CD4-positive, alpha-beta memory T cell (primary cell): Measurements from ENCODE around the gene TAGLN. TPM values are rescaled to one million over a fixed set of nuclear protein-coding genes. Genes with fewer than 3 reads are reported as not detected.
A peak's percentile ranks its signal among the peaks of the same experiment; 100 is the strongest.

Source experiments
- CTCF ChIA-PET: fragments of 350-600 bp; sonication (Branson Sonifier 250); formaldehyde crosslinking; loops from one replicate; lab custom pipeline; 2021; ENCODE audit warnings: inconsistent platforms; ENCODE audit not compliant: partially characterized antibody; lab: Charles Lee
- POLR2A ChIA-PET: fragments of 350-600 bp; sonication (Branson Sonifier 250); formaldehyde crosslinking; loops from one replicate; lab custom pipeline; 2021; ENCODE audit not compliant: partially characterized antibody; lab: Charles Lee
- DNase-seq, 5 donors: peaks; one replicate each; pipeline versions ENCODE4 v3.0.0 to v3.0.0-alpha.2; 2020 to 2022; ENCODE audit warnings: mixed read lengths in 1 of 5
- H3K27ac ChIP-seq: one replicate; pipeline ENCODE4 v1.7.0; 2013; ENCODE audit warnings: low read depth, low read length
- H3K27me3 ChIP-seq: 2 replicates; pipeline ENCODE4 v1.7.0; 2013; ENCODE audit warnings: mild to moderate bottlenecking, low read length, moderate library complexity; ENCODE audit not compliant: insufficient read depth
- H3K36me3 ChIP-seq: 2 replicates; pipeline ENCODE4 v1.7.0; 2013; ENCODE audit warnings: mild to moderate bottlenecking, low read length, moderate library complexity; ENCODE audit not compliant: insufficient read depth
- H3K4me1 ChIP-seq: 2 replicates; pipeline ENCODE4 v1.7.0; 2013; ENCODE audit warnings: mild to moderate bottlenecking, low read length, moderate library complexity; ENCODE audit not compliant: insufficient read depth
- H3K4me3 ChIP-seq, 2 donors: one replicate each; pipeline ENCODE4 v1.7.0; 2013; ENCODE audit warnings: low read length in 2 of 2, mild to moderate bottlenecking in 1 of 2
- H3K9me3 ChIP-seq, 2 donors: one replicate each; pipeline ENCODE4 v1.7.0; 2013; ENCODE audit warnings: low read length in 2 of 2, control low read depth in 1 of 2; ENCODE audit not compliant: control insufficient read depth in 1 of 2
- H3K27ac Mint-ChIP-seq, 7 donors: one replicate each; pipeline ENCODE4 v1.8.0; 2020 to 2021; ENCODE audit warnings: mixed read lengths in 7 of 7, mild to moderate bottlenecking in 6 of 7, inconsistent platforms in 3 of 7, moderate library complexity in 3 of 7
- H3K27me3 Mint-ChIP-seq, 2 donors: one replicate each; pipeline ENCODE4 v1.8.0; 2020 to 2021; ENCODE audit warnings: mixed read lengths in 2 of 2
- H3K36me3 Mint-ChIP-seq, 2 donors: one replicate each; pipeline ENCODE4 v1.8.0; 2020 to 2021; ENCODE audit warnings: mixed read lengths in 2 of 2, inconsistent platforms in 1 of 2, mild to moderate bottlenecking in 1 of 2
- H3K4me1 Mint-ChIP-seq, 4 donors: one replicate each; pipeline ENCODE4 v1.8.0; 2020 to 2021; ENCODE audit warnings: mixed read lengths in 4 of 4, mild to moderate bottlenecking in 1 of 4
- H3K4me3 Mint-ChIP-seq, 8 donors: one replicate each; pipeline ENCODE4 v1.8.0; 2020 to 2021; ENCODE audit warnings: mixed read lengths in 8 of 8, mild to moderate bottlenecking in 7 of 8, moderate library complexity in 6 of 8, inconsistent platforms in 3 of 8
- H3K9me3 Mint-ChIP-seq, 8 donors: one replicate each; pipeline ENCODE4 v1.8.0; 2020 to 2021; ENCODE audit warnings: mixed read lengths in 8 of 8, mild to moderate bottlenecking in 5 of 8, inconsistent platforms in 3 of 8, moderate library complexity in 1 of 8
- intact Hi-C: fragments of 100-400 bp; cut with micrococcal nuclease; formaldehyde crosslinking; loops from one replicate; pipeline ENCODE4 v1.15.1; 2023
- polyA plus RNA-seq, 2 donors: library from polyadenylated mRNA; unstranded; fragments of 300-500 nt; fragmentation: Illumina TruSeq; gene quantifications; one replicate each; pipeline ENCODE4 v1.2.3, GENCODE V29; 2021
- total RNA-seq, 2 experiments: library from RNA; stranded (reverse); gene quantifications; one replicate each; pipeline ENCODE4 v1.2.3, GENCODE V29; 2021

Gene TAGLN
- total and polyA plus RNA-seq, 4 experiments from 2014 or later: 0.15 to 19.7 (median 9.0) TPM

GRCh38 chr11:117185736-117186430 is 13.3 kb upstream of the TAGLN start:
- ChIA-PET POLR2A (interaction anchor here (1.2 kb wide), 1 partner anchor 41 kb away, joined by 3 read pairs; no protein-coding TSS in a partner anchor), CTCF (interaction anchor here (0.6 kb wide), 1 partner anchor 297 kb away, joined by 3 read pairs; no protein-coding TSS in a partner anchor)
- H3K9me3 ChIP-seq: no peaks in the 10 kb centered on the region
- Mint-ChIP-seq H3K9me3 (no peaks in the 10 kb centered on the region), H3K27ac (peak overlapping the region in 6 of 7 donors; percentile 11 to 74 (median 58)), H3K4me3 (no peak overlapping the region), H3K27me3 (no peaks in the 10 kb centered on the region), H3K36me3 (peaks cover 15 to 18% of the 10 kb centered on the region in 2 donors), H3K4me1 (peaks cover 5 to 12% (median 9%) of the 10 kb centered on the region in 4 donors)
- intact Hi-C loops: no loop called here
- DNase-seq: no peak
- H3K4me3 ChIP-seq: no peak overlapping the region
- no peak overlapping the region for H3K27ac ChIP-seq
- H3K4me1 ChIP-seq: peaks cover 4% of the 10 kb centered on the region
- H3K36me3 ChIP-seq: peaks cover 14% of the 10 kb centered on the region
- H3K27me3 ChIP-seq: no peaks in the 10 kb centered on the region

- ChIA-PET POLR2A (no interaction called here), CTCF (no interaction called here)
- Mint-ChIP-seq H3K27me3 (no peaks in the 10 kb centered on the region), H3K9me3 (no peaks in the 10 kb centered on the region), H3K4me1 (peaks cover 0 to 6% (median 4%) of the 10 kb centered on the region in 4 donors), H3K4me3 (no peak overlapping the region), H3K36me3 (peaks cover 15 to 17% of the 10 kb centered on the region in 2 donors), H3K27ac (peak overlapping the region in 4 of 7 donors; percentile 11 to 63 (median 18))
- Histone ChIP-seq H3K27ac (no peak overlapping the region), H3K4me1 (no peaks in the 10 kb centered on the region), H3K36me3 (peaks cover 14% of the 10 kb centered on the region), H3K27me3 (no peaks in the 10 kb centered on the region), H3K4me3 (no peak overlapping the region), H3K9me3 (no peaks in the 10 kb centered on the region)
- intact Hi-C loops: no loop called here
- DNase-seq: no peak
Observed at GRCh38 chr11:117186431-117186761, 12.8 kb upstream of the TAGLN start.

- Histone ChIP-seq H3K4me3 (no peak overlapping the region), H3K4me1 (no peaks in the 10 kb centered on the region), H3K27ac (no peak overlapping the region), H3K9me3 (no peaks in the 10 kb centered on the region), H3K27me3 (no peaks in the 10 kb centered on the region), H3K36me3 (peaks cover 14% of the 10 kb centered on the region)
- Mint-ChIP-seq H3K4me1 (peaks cover 2 to 6% (median 5%) of the 10 kb centered on the region in 4 donors), H3K27me3 (no peaks in the 10 kb centered on the region), H3K36me3 (peaks cover 15 to 20% of the 10 kb centered on the region in 2 donors), H3K27ac (peak overlapping the region in 4 of 7 donors; percentile 27 to 64 (median 52)), H3K4me3 (no peak overlapping the region), H3K9me3 (no peaks in the 10 kb centered on the region)
- ChIA-PET POLR2A (no interaction called here), CTCF (no interaction called here)
- DNase-seq: no peak
- intact Hi-C loops: no loop called here
Observed at GRCh38 chr11:117187007-117187406, 12.2 kb upstream of the TAGLN start.

- no peaks in the 10 kb centered on the region for H3K9me3 Mint-ChIP-seq
- Histone ChIP-seq H3K27ac (no peak overlapping the region), H3K4me3 (no peak overlapping the region), H3K27me3 (no peaks in the 10 kb centered on the region), H3K36me3 (peaks cover 12% of the 10 kb centered on the region), H3K4me1 (no peaks in the 10 kb centered on the region), H3K9me3 (no peaks in the 10 kb centered on the region)
- no peak for DNase-seq
- H3K27ac Mint-ChIP-seq: peak overlapping the region in 4 of 7 donors; percentile 27 to 64 (median 52)
- no peaks in the 10 kb centered on the region for H3K27me3 Mint-ChIP-seq
- H3K4me3 Mint-ChIP-seq: no peak overlapping the region
- H3K4me1 Mint-ChIP-seq: peaks cover 2 to 6% (median 5%) of the 10 kb centered on the region in 4 donors
- CTCF ChIA-PET: no interaction called here
- POLR2A ChIA-PET: no interaction called here
- intact Hi-C loops: no loop called here
- peaks cover 15 to 21% of the 10 kb centered on the region in 2 donors for H3K36me3 Mint-ChIP-seq
Observed at GRCh38 chr11:117187428-117187798, 11.8 kb upstream of the TAGLN start.

- no peaks in the 10 kb centered on the region for H3K9me3 ChIP-seq
- ChIA-PET POLR2A (no interaction called here), CTCF (no interaction called here)
- H3K9me3 Mint-ChIP-seq: no peaks in the 10 kb centered on the region
- DNase-seq: no peak
- H3K27ac Mint-ChIP-seq: peak overlapping the region in 1 of 7 donors; percentile 60
- peaks cover 8% of the 10 kb centered on the region for H3K36me3 ChIP-seq
- peaks cover 15 to 18% of the 10 kb centered on the region in 2 donors for H3K36me3 Mint-ChIP-seq
- no peak overlapping the region for H3K4me3 Mint-ChIP-seq
- H3K27me3 ChIP-seq: no peaks in the 10 kb centered on the region
- peaks cover 2 to 10% (median 4%) of the 10 kb centered on the region in 4 donors for H3K4me1 Mint-ChIP-seq
- H3K4me1 ChIP-seq: no peaks in the 10 kb centered on the region
- H3K27me3 Mint-ChIP-seq: no peaks in the 10 kb centered on the region
- intact Hi-C loops: no loop called here
- no peak overlapping the region for H3K4me3 ChIP-seq
- H3K27ac ChIP-seq: no peak overlapping the region
Observed at GRCh38 chr11:117187799-117188481, 11.2 kb upstream of the TAGLN start.

GRCh38 chr11:117188620-117189081 is 10.5 kb upstream of the TAGLN start:
- H3K9me3 ChIP-seq: no peaks in the 10 kb centered on the region
- H3K4me3 ChIP-seq: no peak overlapping the region
- ChIA-PET CTCF (no interaction called here), POLR2A (interaction anchor here (0.9 to 4.3 kb wide), 2 partner anchors 9 to 31 kb away, joined by 3 to 20 read pairs; partner anchors contain the start of gene SIDT2)
- DNase-seq: no peak
- Mint-ChIP-seq H3K4me3 (no peak overlapping the region), H3K27me3 (no peaks in the 10 kb centered on the region), H3K27ac (no peak overlapping the region), H3K36me3 (peaks cover 12 to 18% of the 10 kb centered on the region in 2 donors), H3K4me1 (peaks cover 3 to 13% (median 5%) of the 10 kb centered on the region in 4 donors), H3K9me3 (no peaks in the 10 kb centered on the region)
- H3K36me3 ChIP-seq: peaks cover 8% of the 10 kb centered on the region
- no peak overlapping the region for H3K27ac ChIP-seq
- intact Hi-C loops: no loop called here
- H3K27me3 ChIP-seq: no peaks in the 10 kb centered on the region
- no peaks in the 10 kb centered on the region for H3K4me1 ChIP-seq

- H3K36me3 Mint-ChIP-seq: peaks cover 5 to 14% of the 10 kb centered on the region in 2 donors
- intact Hi-C loops: no loop called here
- H3K4me1 ChIP-seq: no peaks in the 10 kb centered on the region
- no peaks in the 10 kb centered on the region for H3K9me3 Mint-ChIP-seq
- no peaks in the 10 kb centered on the region for H3K27me3 Mint-ChIP-seq
- H3K4me1 Mint-ChIP-seq: peaks cover 0 to 15% (median 5%) of the 10 kb centered on the region in 4 donors
- peaks cover 8% of the 10 kb centered on the region for H3K36me3 ChIP-seq
- H3K27ac ChIP-seq: no peak overlapping the region
- no peak overlapping the region for H3K4me3 ChIP-seq
- no peak overlapping the region for H3K27ac Mint-ChIP-seq
- ChIA-PET CTCF (no interaction called here), POLR2A (interaction anchor here (0.9 to 4.3 kb wide), 3 partner anchors 10 to 30 kb away, joined by 3 to 20 read pairs (median 3); partner anchors contain the start of gene SIDT2)
- DNase-seq: no peak
- no peaks in the 10 kb centered on the region for H3K9me3 ChIP-seq
- H3K4me3 Mint-ChIP-seq: no peak overlapping the region
- no peaks in the 10 kb centered on the region for H3K27me3 ChIP-seq
Observed at GRCh38 chr11:117189191-117189940, 9.8 kb upstream of the TAGLN start.
